ENCODE results near the gene STAT4. TPM values are rescaled to one million over a fixed set of nuclear protein-coding genes. Genes with fewer than 3 reads are reported as not detected.

Gene STAT4
- total RNA-seq, 1 donor from 2014 or later: 1.6 TPM

- no peak for TF ChIP-seq CTCF (conservative IDR thresholded peaks at IDR 0.05; ENCODE audit: low read depth, low read length)
- H3K4me3 ChIP-seq (ENCODE audit: low read depth, low read length): no peak overlapping the region
- no peak for DNase-seq (ENCODE audit: low read depth)
Observed at GRCh38 chr2:191032588-191033429, 118.0 kb downstream of the STAT4 start.

GRCh38 chr2:191031256-191031655 lies 119.5 kb downstream of the STAT4 start:
- DNase-seq (ENCODE audit: low read depth): no peak
- no peak for TF ChIP-seq CTCF (conservative IDR thresholded peaks at IDR 0.05; ENCODE audit: low read depth, low read length)
- H3K4me3 ChIP-seq (ENCODE audit: low read depth, low read length): no peak overlapping the region

GRCh38 chr2:191030521-191031154 lies 120.2 kb downstream of the STAT4 start:
- no peak overlapping the region for H3K4me3 ChIP-seq (ENCODE audit: low read depth, low read length)
- TF ChIP-seq CTCF (conservative IDR thresholded peaks at IDR 0.05; ENCODE audit: low read depth, low read length): peak; percentile 71
- no peak for DNase-seq (ENCODE audit: low read depth)

GRCh38 chr2:191029280-191029950 lies 121.4 kb downstream of the STAT4 start:
- TF ChIP-seq CTCF (conservative IDR thresholded peaks at IDR 0.05; ENCODE audit: low read depth, low read length): no peak
- DNase-seq (ENCODE audit: low read depth): no peak
- H3K4me3 ChIP-seq (ENCODE audit: low read depth, low read length): no peak overlapping the region

GRCh38 chr2:191026377-191026776 lies 124.4 kb downstream of the STAT4 start:
- no peak for TF ChIP-seq CTCF (conservative IDR thresholded peaks at IDR 0.05; ENCODE audit: low read depth, low read length)
- no peak for DNase-seq (ENCODE audit: low read depth)
- H3K4me3 ChIP-seq (ENCODE audit: low read depth, low read length): no peak overlapping the region

- TF ChIP-seq CTCF (conservative IDR thresholded peaks at IDR 0.05; ENCODE audit: low read depth, low read length): no peak
- no peak overlapping the region for H3K4me3 ChIP-seq (ENCODE audit: low read depth, low read length)
- DNase-seq (ENCODE audit: low read depth): no peak
Observed at GRCh38 chr2:191025135-191025534, 125.7 kb downstream of the STAT4 start.

All from epithelial cell of proximal tubule (primary cell).